Measurements from ENCODE around the gene RSPO4.
"Not testable (repeated sequence)": the region's sequence is repeated elsewhere in the genome, so short reads cannot be mapped to it uniquely, and the experiment has no call there.

The RSPO4 gene

DNA sequence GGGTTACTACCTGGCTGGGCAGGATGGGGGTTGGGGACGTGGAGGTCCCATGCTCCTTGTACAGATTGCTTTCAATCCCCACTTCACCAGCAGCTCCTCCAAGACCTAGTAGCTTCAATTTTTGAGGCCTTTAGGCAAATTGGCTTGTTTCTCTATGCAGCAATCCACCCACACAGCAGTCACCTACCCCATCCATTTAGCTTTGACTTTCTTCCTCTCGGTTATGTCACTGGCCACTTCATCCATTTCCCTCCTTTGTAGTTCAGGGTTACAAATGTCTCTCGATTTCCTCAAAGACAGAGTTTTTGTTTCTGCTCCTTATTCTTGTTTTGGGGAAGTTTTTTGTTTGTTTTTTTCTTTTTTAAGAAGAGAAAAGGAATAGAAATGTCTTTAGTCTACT, 33.4 kb upstream of the RSPO4 start:
- DNase-seq (ENCODE audit: low read depth): no peak
- H3K4me3 ChIP-seq (ENCODE audit: control insufficient read depth, low read depth, low read length): no peak overlapping the region
- TF ChIP-seq, protein P1, sequence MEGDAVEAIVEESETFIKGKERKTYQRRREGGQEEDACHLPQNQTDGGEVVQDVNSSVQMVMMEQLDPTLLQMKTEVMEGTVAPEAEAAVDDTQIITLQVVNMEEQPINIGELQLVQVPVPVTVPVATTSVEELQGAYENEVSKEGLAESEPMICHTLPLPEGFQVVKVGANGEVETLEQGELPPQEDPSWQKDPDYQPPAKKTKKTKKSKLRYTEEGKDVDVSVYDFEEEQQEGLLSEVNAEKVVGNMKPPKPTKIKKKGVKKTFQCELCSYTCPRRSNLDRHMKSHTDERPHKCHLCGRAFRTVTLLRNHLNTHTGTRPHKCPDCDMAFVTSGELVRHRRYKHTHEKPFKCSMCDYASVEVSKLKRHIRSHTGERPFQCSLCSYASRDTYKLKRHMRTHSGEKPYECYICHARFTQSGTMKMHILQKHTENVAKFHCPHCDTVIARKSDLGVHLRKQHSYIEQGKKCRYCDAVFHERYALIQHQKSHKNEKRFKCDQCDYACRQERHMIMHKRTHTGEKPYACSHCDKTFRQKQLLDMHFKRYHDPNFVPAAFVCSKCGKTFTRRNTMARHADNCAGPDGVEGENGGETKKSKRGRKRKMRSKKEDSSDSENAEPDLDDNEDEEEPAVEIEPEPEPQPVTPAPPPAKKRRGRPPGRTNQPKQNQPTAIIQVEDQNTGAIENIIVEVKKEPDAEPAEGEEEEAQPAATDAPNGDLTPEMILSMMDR (conservative IDR thresholded peaks at IDR 0.05; ENCODE audit: control insufficient read depth, insufficient read depth, low read depth, low read length): no peak

DNA sequence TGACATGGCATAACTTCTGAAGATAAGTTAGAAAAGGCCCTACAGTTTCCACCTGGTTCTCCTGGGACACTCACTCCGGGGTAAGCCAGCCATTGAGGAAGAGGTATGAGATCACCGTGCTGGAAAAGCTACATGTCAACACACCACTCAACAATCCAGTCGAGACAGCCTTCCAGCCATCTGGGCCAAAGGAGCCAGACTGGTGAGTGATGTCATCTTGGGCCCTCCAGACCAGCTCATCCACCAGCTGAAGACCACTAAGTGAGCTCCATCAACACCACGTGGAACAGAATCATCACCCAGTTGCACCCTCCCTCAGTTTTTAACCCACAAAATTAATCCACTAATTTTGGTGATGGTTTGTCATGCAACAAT, 32.3 kb upstream of the RSPO4 start:
- DNase-seq (ENCODE audit: low read depth): peak; percentile 15
- TF ChIP-seq, protein P1 (conservative IDR thresholded peaks at IDR 0.05; ENCODE audit: control insufficient read depth, insufficient read depth, low read depth, low read length): no peak
- no peak overlapping the region for H3K4me3 ChIP-seq (ENCODE audit: control insufficient read depth, low read depth, low read length)

DNA sequence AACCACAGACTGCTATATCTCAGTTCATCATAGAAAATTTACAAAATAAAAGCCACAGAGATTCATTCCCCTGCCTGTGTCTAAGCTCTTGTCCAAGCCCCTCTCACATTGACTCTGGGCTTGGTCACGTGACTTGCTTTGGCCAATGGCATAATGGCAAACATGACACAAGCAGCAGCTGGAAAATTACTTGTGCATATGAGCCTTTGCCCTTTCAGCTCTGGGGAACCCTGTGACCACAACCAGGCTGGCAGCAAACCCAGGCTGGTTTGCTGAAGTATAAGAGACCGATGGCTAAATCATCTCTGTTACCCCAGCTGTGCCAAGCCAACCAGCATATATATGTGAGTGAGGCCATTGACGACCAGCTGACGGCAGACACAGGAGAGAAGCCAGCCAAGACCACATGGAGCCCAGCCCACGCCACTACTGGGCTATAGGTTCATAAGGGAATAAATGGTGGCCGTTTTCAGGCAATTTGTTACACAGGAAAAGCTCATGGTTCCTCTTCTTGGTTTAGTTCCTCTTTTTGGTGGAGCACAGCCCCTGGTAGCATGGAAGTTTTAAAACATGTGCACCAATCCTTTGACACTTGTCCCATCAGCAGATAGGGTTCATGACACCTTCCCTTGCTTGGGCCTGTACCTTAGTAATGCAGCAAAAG, 31.8 kb upstream of the RSPO4 start:
- DNase-seq (ENCODE audit: low read depth): no peak
- TF ChIP-seq, protein P1 (conservative IDR thresholded peaks at IDR 0.05; ENCODE audit: control insufficient read depth, insufficient read depth, low read depth, low read length): no peak

DNA sequence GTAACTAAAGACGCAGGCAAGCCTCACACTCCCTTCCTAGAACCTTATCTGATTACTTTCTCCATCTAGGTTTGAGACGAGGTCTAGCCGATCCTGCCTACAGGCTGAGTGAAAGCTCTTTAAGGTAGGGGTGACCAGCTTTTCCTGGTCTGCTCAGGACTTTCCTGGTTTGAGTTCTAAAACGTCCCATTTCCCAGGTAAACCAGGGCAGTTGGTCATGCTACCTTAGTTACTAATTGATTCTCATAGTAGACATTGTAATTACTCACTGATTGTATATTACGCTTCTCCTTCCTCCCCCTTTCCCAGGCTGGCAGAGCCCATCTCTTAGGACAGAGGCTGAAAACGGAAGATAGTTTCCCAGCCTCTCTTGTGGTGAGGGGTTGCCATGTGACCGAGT, 27.9 kb upstream of the RSPO4 start:
- DNase-seq (ENCODE audit: low read depth): no peak
- no peak overlapping the region for H3K4me3 ChIP-seq (ENCODE audit: control insufficient read depth, low read depth, low read length)
- TF ChIP-seq, protein P1 (conservative IDR thresholded peaks at IDR 0.05; ENCODE audit: control insufficient read depth, insufficient read depth, low read depth, low read length): no peak

More for the DNA sequence above, 31.8 kb upstream of the RSPO4 start:
- H3K4me3 ChIP-seq (ENCODE audit: control insufficient read depth, low read depth, low read length): no peak overlapping the region

DNA sequence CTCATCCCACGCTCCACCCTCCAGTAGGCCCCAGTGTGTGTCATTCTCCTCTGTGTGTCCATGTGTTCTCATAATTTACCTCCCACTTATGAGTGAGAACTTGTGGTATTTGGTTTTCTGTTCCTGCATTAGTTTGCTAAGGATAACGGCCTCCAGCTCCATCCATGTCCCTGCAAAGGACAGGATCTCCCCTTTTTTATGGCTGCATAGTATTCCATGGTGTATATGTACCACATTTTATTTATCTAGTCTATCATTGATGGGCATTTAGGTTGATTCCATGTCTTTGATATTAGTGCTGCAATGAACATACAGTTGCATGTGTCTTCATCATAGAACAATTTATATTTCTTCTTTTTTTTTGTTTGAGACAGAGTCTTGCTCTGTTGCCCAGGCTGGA, 24.1 kb upstream of the RSPO4 start:
- not testable (repeated sequence) for H3K4me3 ChIP-seq (ENCODE audit: control insufficient read depth, low read depth, low read length); DNase-seq (ENCODE audit: low read depth)

DNA sequence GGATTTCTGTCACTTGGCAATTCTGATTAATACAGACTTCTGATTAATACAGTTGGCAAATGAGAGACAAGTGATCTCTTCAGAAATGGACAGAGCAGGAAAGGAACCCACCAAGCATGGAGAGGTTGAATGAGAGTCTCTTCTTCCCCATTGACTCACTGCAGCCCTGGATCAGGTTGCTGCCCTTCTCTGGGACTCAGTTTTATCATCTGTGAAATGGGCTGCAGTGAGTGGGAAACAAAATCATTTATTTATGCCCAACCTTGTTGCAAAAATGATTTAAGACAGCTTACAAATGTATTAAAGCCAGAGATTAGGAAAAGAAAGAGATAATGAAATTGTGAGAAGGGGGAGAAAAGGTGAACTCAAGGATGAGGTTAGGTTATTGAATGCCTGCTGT, 20.8 kb upstream of the RSPO4 start:
- no peak for DNase-seq (ENCODE audit: low read depth)
- TF ChIP-seq, protein P1 (conservative IDR thresholded peaks at IDR 0.05; ENCODE audit: control insufficient read depth, insufficient read depth, low read depth, low read length): no peak
- H3K4me3 ChIP-seq (ENCODE audit: control insufficient read depth, low read depth, low read length): no peak overlapping the region

DNA sequence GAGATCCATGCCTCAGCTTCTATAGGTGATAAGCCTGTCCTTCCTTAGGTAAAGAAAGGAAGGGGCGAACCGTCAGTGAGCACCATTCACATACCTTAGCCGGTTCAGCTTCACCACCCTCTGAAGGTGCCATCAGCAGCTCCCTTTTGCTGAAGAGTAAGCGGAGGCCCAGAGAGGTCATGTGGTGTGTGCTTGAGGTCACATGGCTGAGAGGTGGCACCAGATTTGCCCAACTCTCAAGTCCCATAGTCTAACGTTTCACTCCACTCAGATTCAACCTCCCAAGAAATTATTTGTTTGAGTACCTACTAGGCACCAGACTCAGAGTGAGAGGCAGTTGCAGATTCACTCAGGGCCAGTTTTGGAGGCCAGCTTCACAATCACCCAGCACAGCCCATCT, 18.5 kb upstream of the RSPO4 start:
- no peak overlapping the region for H3K4me3 ChIP-seq (ENCODE audit: control insufficient read depth, low read depth, low read length)
- TF ChIP-seq, protein P1 (conservative IDR thresholded peaks at IDR 0.05; ENCODE audit: control insufficient read depth, insufficient read depth, low read depth, low read length): no peak
- no peak for DNase-seq (ENCODE audit: low read depth)
